ENCODE results near the gene BANF2. TPM values are rescaled to one million over a fixed set of nuclear protein-coding genes. Genes with fewer than 3 reads are reported as not detected.

BANF2 gene
- total RNA-seq, 2 experiments from 2014 or later, result not detected

GRCh38 chr20:17725094-17725835 is 25.5 kb downstream of the BANF2 start:
- Mint-ChIP-seq H3K9me3 (no peaks in the 10 kb centered on the region), H3K27ac (no peak overlapping the region), H3K36me3 (ENCODE audit: low read depth) (no peaks in the 10 kb centered on the region), H3K4me1 (no peaks in the 10 kb centered on the region), H3K4me3 (no peak overlapping the region), H3K27me3 (no peaks in the 10 kb centered on the region)
- POLR2A ChIA-PET, result no interaction called here
- DNase-seq, result no peak
- CTCF ChIA-PET, result interaction anchor here (0.7 kb wide), 1 partner anchor 37 kb away, joined by 4 read pairs; no protein-coding TSS in a partner anchor

- Mint-ChIP-seq H3K9me3 (no peaks in the 10 kb centered on the region), H3K27ac (no peak overlapping the region), H3K4me3 (no peak overlapping the region), H3K4me1 (no peaks in the 10 kb centered on the region), H3K36me3 (ENCODE audit: low read depth) (no peaks in the 10 kb centered on the region), H3K27me3 (no peaks in the 10 kb centered on the region)
- no peak for DNase-seq
- CTCF ChIA-PET, result no interaction called here
- POLR2A ChIA-PET, result no interaction called here
Observed at GRCh38 chr20:17726902-17727301, 27.1 kb downstream of the BANF2 start.

GRCh38 chr20:17727351-17727750 is 27.6 kb downstream of the BANF2 start:
- DNase-seq, result no peak
- no peaks in the 10 kb centered on the region for H3K36me3 Mint-ChIP-seq (ENCODE audit: low read depth)
- ChIA-PET POLR2A (no interaction called here), CTCF (no interaction called here)
- no peak overlapping the region for H3K27ac Mint-ChIP-seq
- no peak overlapping the region for H3K4me3 Mint-ChIP-seq
- no peaks in the 10 kb centered on the region for H3K9me3 Mint-ChIP-seq
- H3K27me3 Mint-ChIP-seq, result no peaks in the 10 kb centered on the region
- H3K4me1 Mint-ChIP-seq, result no peaks in the 10 kb centered on the region

GRCh38 chr20:17728074-17728473 is 28.3 kb downstream of the BANF2 start:
- no peaks in the 10 kb centered on the region for H3K27me3 Mint-ChIP-seq
- H3K4me1 Mint-ChIP-seq, result no peaks in the 10 kb centered on the region
- H3K9me3 Mint-ChIP-seq, result no peaks in the 10 kb centered on the region
- H3K36me3 Mint-ChIP-seq (ENCODE audit: low read depth), result no peaks in the 10 kb centered on the region
- CTCF ChIA-PET, result no interaction called here
- POLR2A ChIA-PET, result no interaction called here
- H3K27ac Mint-ChIP-seq, result no peak overlapping the region
- DNase-seq, result no peak
- no peak overlapping the region for H3K4me3 Mint-ChIP-seq

GRCh38 chr20:17730071-17730470 is 30.3 kb downstream of the BANF2 start:
- CTCF ChIA-PET, result no interaction called here

GRCh38 chr20:17731233-17731632 is 31.5 kb downstream of the BANF2 start:
- no peaks in the 10 kb centered on the region for H3K4me1 Mint-ChIP-seq
- H3K27me3 Mint-ChIP-seq, result no peaks in the 10 kb centered on the region
- POLR2A ChIA-PET, result no interaction called here
- no peak for DNase-seq
- CTCF ChIA-PET, result interaction anchor here (0.7 kb wide), 1 partner anchor 204 kb away, joined by 4 read pairs; no protein-coding TSS in a partner anchor
- peaks cover 2% of the 10 kb centered on the region for H3K9me3 Mint-ChIP-seq
- no peak overlapping the region for H3K27ac Mint-ChIP-seq
- no peaks in the 10 kb centered on the region for H3K36me3 Mint-ChIP-seq (ENCODE audit: low read depth)
- H3K4me3 Mint-ChIP-seq, result no peak overlapping the region

More at GRCh38 chr20:17730071-17730470, 30.3 kb downstream of the BANF2 start:
- no peak for DNase-seq
- Mint-ChIP-seq H3K4me3 (no peak overlapping the region), H3K27ac (no peak overlapping the region), H3K9me3 (no peaks in the 10 kb centered on the region), H3K4me1 (no peaks in the 10 kb centered on the region), H3K27me3 (no peaks in the 10 kb centered on the region), H3K36me3 (ENCODE audit: low read depth) (no peaks in the 10 kb centered on the region)
- POLR2A ChIA-PET, result no interaction called here

GRCh38 chr20:17732907-17733521 is 33.2 kb downstream of the BANF2 start:
- H3K4me1 Mint-ChIP-seq, result no peaks in the 10 kb centered on the region
- no peaks in the 10 kb centered on the region for H3K27me3 Mint-ChIP-seq
- ChIA-PET POLR2A (no interaction called here), CTCF (no interaction called here)
- H3K27ac Mint-ChIP-seq, result no peak overlapping the region
- H3K9me3 Mint-ChIP-seq, result peaks cover 14% of the 10 kb centered on the region
- no peaks in the 10 kb centered on the region for H3K36me3 Mint-ChIP-seq (ENCODE audit: low read depth)
- no peak for DNase-seq
- H3K4me3 Mint-ChIP-seq, result no peak overlapping the region

GRCh38 chr20:17733767-17734304 is 34.1 kb downstream of the BANF2 start:
- H3K27me3 Mint-ChIP-seq, result no peaks in the 10 kb centered on the region

GRCh38 chr20:17734374-17734773 is 34.6 kb downstream of the BANF2 start:
- ChIA-PET POLR2A (no interaction called here), CTCF (no interaction called here)
- DNase-seq, result no peak
- Mint-ChIP-seq H3K27me3 (no peaks in the 10 kb centered on the region), H3K36me3 (ENCODE audit: low read depth) (no peaks in the 10 kb centered on the region), H3K9me3 (peaks cover 17% of the 10 kb centered on the region), H3K4me3 (no peak overlapping the region), H3K27ac (no peak overlapping the region), H3K4me1 (no peaks in the 10 kb centered on the region)

More at GRCh38 chr20:17733767-17734304, 34.1 kb downstream of the BANF2 start:
- H3K27ac Mint-ChIP-seq, result no peak overlapping the region
- no peak for DNase-seq
- ChIA-PET POLR2A (no interaction called here), CTCF (no interaction called here)
- H3K9me3 Mint-ChIP-seq, result peaks cover 17% of the 10 kb centered on the region
- no peaks in the 10 kb centered on the region for H3K36me3 Mint-ChIP-seq (ENCODE audit: low read depth)
- no peaks in the 10 kb centered on the region for H3K4me1 Mint-ChIP-seq
- H3K4me3 Mint-ChIP-seq, result no peak overlapping the region

- ChIA-PET POLR2A (no interaction called here), CTCF (interaction anchor here (0.5 kb wide), 1 partner anchor 377 kb away, joined by 3 read pairs; no protein-coding TSS in a partner anchor)
- Mint-ChIP-seq H3K27me3 (no peaks in the 10 kb centered on the region), H3K27ac (no peak overlapping the region), H3K4me1 (no peaks in the 10 kb centered on the region), H3K36me3 (ENCODE audit: low read depth) (no peaks in the 10 kb centered on the region), H3K4me3 (no peak overlapping the region), H3K9me3 (peaks cover 17% of the 10 kb centered on the region)
- no peak for DNase-seq
Observed at GRCh38 chr20:17735206-17735804, 35.5 kb downstream of the BANF2 start.

GRCh38 chr20:17735959-17736621 is 36.3 kb downstream of the BANF2 start:
- Mint-ChIP-seq H3K4me1 (no peaks in the 10 kb centered on the region), H3K9me3 (peaks cover 17% of the 10 kb centered on the region)
- POLR2A ChIA-PET, result no interaction called here

GRCh38 chr20:17738154-17738553 is 38.4 kb downstream of the BANF2 start:
- Mint-ChIP-seq H3K27me3 (no peaks in the 10 kb centered on the region), H3K4me1 (no peaks in the 10 kb centered on the region), H3K27ac (no peak overlapping the region), H3K4me3 (no peak overlapping the region), H3K9me3 (peaks cover 17% of the 10 kb centered on the region), H3K36me3 (ENCODE audit: low read depth) (no peaks in the 10 kb centered on the region)
- ChIA-PET POLR2A (no interaction called here), CTCF (no interaction called here)
- DNase-seq, result no peak

More at GRCh38 chr20:17735959-17736621, 36.3 kb downstream of the BANF2 start:
- Mint-ChIP-seq H3K4me3 (no peak overlapping the region), H3K27ac (no peak overlapping the region), H3K36me3 (ENCODE audit: low read depth) (no peaks in the 10 kb centered on the region), H3K27me3 (no peaks in the 10 kb centered on the region)
- CTCF ChIA-PET, result interaction anchor here (0.5 kb wide), 1 partner anchor 377 kb away, joined by 3 read pairs; no protein-coding TSS in a partner anchor
- no peak for DNase-seq

GRCh38 chr20:17741220-17741619 is 41.5 kb downstream of the BANF2 start:
- Mint-ChIP-seq H3K27ac (no peak overlapping the region), H3K4me3 (no peak overlapping the region), H3K9me3 (peaks cover 15% of the 10 kb centered on the region), H3K4me1 (no peaks in the 10 kb centered on the region), H3K27me3 (no peaks in the 10 kb centered on the region), H3K36me3 (ENCODE audit: low read depth) (no peaks in the 10 kb centered on the region)
- no peak for DNase-seq
- CTCF ChIA-PET, result no interaction called here
- POLR2A ChIA-PET, result no interaction called here

All from activated CD4-positive, alpha-beta T cell treated with anti-CD3 and anti-CD28 coated beads, Interleukin-2, amount 10 ng/mL, durations not matched to agents 7 days and 5 days (primary cell).